HG03571 (cell line): ENCODE data around the gene ITGA8.
"Not testable (repeated sequence)": the region's sequence is repeated elsewhere in the genome, so short reads cannot be mapped to it uniquely, and the experiment has no call there.

Source experiments
- ATAC-seq: cut with Tn5 transposase; IDR thresholded peaks from one replicate; pipeline ENCODE4 v1.9.1; 2021; ENCODE audit not compliant: unreplicated experiment

Gene ITGA8

GRCh38 chr10:15719899-15720634, at the start of gene ITGA8:
Gene ITGA8 (minus strand): TSS chr10:15719922. CDS start chr10:15719771, 151 bp downstream.
- no peak for ATAC-seq

GRCh38 chr10:15764892-15765454, 45.3 kb upstream of the ITGA8 start:
- no peak for ATAC-seq

- no peak for ATAC-seq
Observed at GRCh38 chr10:15763006-15763405, 43.3 kb upstream of the ITGA8 start.

GRCh38 chr10:15762239-15762638, 42.5 kb upstream of the ITGA8 start:
- ATAC-seq, result not testable (repeated sequence)

GRCh38 chr10:15761224-15761623, 41.5 kb upstream of the ITGA8 start:
- not testable (repeated sequence) for ATAC-seq

- ATAC-seq, result no peak
Observed at GRCh38 chr10:15760681-15761080, 41.0 kb upstream of the ITGA8 start.

GRCh38 chr10:15759265-15759664, 39.5 kb upstream of the ITGA8 start:
- ATAC-seq, result no peak

GRCh38 chr10:15758618-15759017, 38.9 kb upstream of the ITGA8 start:
- ATAC-seq, result no peak

- no peak for ATAC-seq
Observed at GRCh38 chr10:15754937-15755336, 35.2 kb upstream of the ITGA8 start.

GRCh38 chr10:15751046-15751445, 31.3 kb upstream of the ITGA8 start:
- no peak for ATAC-seq

GRCh38 chr10:15748126-15748525, 28.4 kb upstream of the ITGA8 start:
- no peak for ATAC-seq

GRCh38 chr10:15747632-15748031, 27.9 kb upstream of the ITGA8 start:
- ATAC-seq, result no peak

GRCh38 chr10:15745751-15746150, 26.0 kb upstream of the ITGA8 start:
- no peak for ATAC-seq

- no peak for ATAC-seq
Observed at GRCh38 chr10:15744217-15744865, 24.6 kb upstream of the ITGA8 start.

- ATAC-seq, result no peak
Observed at GRCh38 chr10:15743443-15743842, 23.7 kb upstream of the ITGA8 start.

GRCh38 chr10:15742836-15743235, 23.1 kb upstream of the ITGA8 start:
- ATAC-seq, result no peak

- no peak for ATAC-seq
Observed at GRCh38 chr10:15742102-15742501, 22.4 kb upstream of the ITGA8 start.

GRCh38 chr10:15741581-15741980, 21.9 kb upstream of the ITGA8 start:
- no peak for ATAC-seq

- ATAC-seq, result no peak
Observed at GRCh38 chr10:15740261-15740660, 20.5 kb upstream of the ITGA8 start.

GRCh38 chr10:15739254-15739970, 19.7 kb upstream of the ITGA8 start:
- ATAC-seq, result no peak

GRCh38 chr10:15738270-15738925, 18.7 kb upstream of the ITGA8 start:
- no peak for ATAC-seq
